Fibroblast of skin of scalp (primary cell): ENCODE measurements around the gene ELOVL1. TPM values are rescaled to one million over a fixed set of nuclear protein-coding genes. Genes with fewer than 3 reads are reported as not detected.
"Not testable (repeated sequence)": the region's sequence is repeated elsewhere in the genome, so short reads cannot be mapped to it uniquely, and the experiment has no call there.

Source experiments
- DNase-seq: peaks from one replicate; pipeline ENCODE4 v3.0.0-alpha.2; 2013
- polyA plus RNA-seq, 2 experiments: library from polyadenylated mRNA; unstranded; fragments of 120-200 nt; gene quantifications; one replicate each; pipeline ENCODE4 v1.2.1, GENCODE V29; 2013; ENCODE audit not compliant: insufficient read length in 2 of 2

ELOVL1 gene
- polyA plus RNA-seq (2013, experiment 1 of 2; ENCODE audit: insufficient read length): 123 TPM
- polyA plus RNA-seq (2013, experiment 2 of 2; ENCODE audit: insufficient read length): 120 TPM

DNA sequence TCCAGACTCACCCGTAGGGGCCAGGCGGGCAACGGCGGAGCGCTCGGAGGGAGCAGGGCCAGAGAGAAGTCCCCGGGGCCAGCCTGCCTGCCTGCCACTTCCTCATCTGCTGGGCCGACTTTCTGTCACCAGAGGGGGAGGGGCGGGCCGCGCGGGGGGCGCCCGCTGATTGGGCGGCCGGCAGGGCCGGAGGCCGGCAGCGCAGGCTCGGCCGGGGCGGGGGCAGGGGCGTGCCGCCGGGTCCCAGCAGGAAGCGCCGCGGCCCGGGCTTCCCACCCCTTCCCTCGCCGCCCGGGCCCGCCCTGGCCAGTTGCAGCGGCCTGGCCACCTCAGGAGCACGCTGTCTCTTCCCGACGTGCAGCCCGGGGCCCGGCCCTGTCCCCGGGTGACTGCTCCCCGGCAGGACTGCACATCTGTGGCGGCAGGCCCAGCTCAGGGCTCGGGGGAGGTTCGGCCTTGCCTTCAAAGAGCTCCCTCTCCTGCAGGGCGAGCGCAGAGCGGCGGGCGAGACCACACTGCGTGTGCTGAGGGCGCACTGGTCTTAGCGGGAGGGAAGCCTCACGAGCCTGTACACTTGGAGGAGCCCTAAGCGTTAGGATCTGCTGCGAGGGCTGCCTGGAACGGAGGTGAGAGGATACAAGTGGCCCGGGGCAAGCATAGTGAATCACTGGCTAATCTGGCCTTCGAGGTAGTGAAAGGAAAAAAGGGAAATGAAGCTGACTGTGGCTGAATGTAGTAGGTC, at the start of gene ELOVL1:
Gene ELOVL1 (minus strand): TSS at position 108 of the 742 bp plus-strand sequence. CDS start 2,402 bp downstream, outside the sequence.
- DNase-seq: peak; percentile 90

GRCh38 chr1:43415901-43416300, 48.1 kb upstream of the ELOVL1 start:
- no peak for DNase-seq

GRCh38 chr1:43414634-43415223, 46.9 kb upstream of the ELOVL1 start:
- DNase-seq: peak; percentile 56

DNA sequence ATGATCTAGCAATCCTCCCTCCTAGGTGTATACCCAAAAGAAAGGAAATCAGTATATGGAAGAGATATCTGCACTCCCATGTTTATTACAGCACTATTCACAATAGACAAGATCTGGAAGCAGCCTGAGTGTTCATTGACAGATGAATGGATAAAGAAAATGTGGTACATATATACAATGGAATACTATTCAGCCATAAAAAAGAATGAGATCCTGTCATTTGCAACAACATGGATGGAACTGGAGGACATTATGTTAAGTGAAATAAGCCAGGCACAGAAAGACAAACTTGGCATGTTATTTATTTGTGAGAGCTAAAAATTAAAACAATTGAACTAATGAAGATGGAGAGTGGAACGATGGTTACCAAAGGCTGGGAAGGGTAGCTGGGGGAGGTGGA, 45.6 kb upstream of the ELOVL1 start:
- not testable (repeated sequence) for DNase-seq

DNA sequence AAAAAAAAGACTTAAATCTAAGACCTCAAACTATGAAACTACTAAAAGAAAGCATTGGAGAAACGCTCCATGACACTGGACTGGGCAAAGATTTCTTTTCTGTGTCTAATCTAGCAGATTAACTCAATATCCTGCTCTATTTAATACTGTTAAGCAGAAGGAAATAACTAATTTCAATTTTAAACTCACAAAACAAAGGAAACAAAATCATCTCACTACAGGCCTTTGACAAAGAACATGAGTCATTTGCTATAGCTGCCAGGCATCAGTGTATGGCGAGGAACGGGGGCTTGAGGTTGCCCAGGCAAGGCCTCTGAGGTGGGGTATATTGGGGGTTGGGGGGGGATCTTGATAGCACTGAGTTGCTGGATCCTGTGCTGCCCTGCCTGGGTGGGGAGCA, 42.8 kb upstream of the ELOVL1 start:
- DNase-seq: no peak

GRCh38 chr1:43405876-43406234, 38.0 kb upstream of the ELOVL1 start:
- no peak for DNase-seq

GRCh38 chr1:43405219-43405875, 37.5 kb upstream of the ELOVL1 start:
- no peak for DNase-seq

GRCh38 chr1:43404353-43404752, 36.5 kb upstream of the ELOVL1 start:
- DNase-seq: no peak

DNA sequence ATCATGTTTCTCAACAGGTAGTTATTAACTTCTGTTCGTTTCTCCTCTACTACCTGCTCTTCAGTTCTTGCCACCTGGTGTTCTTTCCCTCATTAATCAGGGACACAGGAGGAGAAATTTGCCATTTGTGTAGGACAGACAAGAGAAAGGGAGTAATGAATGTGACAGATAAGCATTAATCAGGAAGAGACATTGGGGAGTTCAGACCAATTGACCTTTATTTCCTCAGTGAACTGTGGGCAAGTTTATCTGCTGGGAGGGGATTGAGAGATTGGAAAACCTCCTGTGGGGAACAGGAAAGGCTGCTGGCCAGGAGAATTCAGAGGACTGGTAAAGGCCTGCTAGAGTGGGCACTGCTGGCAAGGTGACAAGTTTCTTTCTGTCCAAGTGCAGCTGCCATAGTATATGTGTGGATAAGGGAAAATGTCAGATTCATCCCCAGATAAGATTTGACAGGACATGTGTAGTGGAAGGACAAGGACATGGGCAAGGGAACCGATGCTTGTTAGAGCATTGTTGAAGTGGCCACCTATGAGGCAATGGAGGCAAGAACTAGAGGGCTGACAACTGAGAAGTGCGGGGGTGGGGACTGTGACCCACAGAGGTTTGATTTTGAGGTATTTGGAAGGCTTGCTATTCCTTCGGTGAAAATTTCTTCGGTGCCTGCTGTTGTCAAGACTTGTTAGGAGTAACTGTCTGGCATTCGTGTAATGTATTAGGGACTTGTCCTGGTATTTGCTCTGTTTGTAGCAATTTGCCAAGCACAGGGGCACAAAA, 34.5 kb upstream of the ELOVL1 start:
- DNase-seq: no peak

- DNase-seq: not testable (repeated sequence)
These were observed 32.6 kb upstream of the ELOVL1 start for GRCh38 chr1:43400441-43400840.

GRCh38 chr1:43398227-43398626, 30.4 kb upstream of the ELOVL1 start:
- no peak for DNase-seq

DNA sequence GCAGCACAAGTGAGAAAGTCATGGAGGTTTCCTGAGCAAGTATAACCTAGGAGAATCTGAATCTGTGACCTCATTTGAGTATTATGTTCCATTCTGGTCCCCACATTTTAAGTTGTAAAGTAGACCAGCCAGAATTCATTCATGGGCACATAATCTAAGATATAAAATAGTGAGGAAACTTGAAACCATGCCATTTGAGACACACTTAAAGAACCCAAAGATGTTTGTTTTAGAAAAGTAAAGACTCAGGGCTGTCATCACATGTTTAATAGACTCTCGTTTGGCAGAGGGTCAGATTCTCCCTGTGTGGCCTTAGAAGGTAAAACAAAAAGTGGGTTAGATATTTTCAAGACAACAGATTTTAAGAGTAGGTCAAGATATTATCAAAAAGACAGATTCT, 28.2 kb upstream of the ELOVL1 start:
- DNase-seq: no peak

GRCh38 chr1:43395523-43395922, 27.7 kb upstream of the ELOVL1 start:
- no peak for DNase-seq

- DNase-seq: no peak
These were observed 24.9 kb upstream of the ELOVL1 start for GRCh38 chr1:43392702-43393101.

GRCh38 chr1:43389326-43390313, 21.8 kb upstream of the ELOVL1 start, which contains the start of the genes MED8 and SZT2:
MED8 (minus strand) TSS chr1:43389800; CDS start chr1:43389764, 36 bp downstream.
SZT2 (plus strand) TSS chr1:43389899; CDS start chr1:43389969, 70 bp downstream.
- DNase-seq: peak; percentile 94

DNA sequence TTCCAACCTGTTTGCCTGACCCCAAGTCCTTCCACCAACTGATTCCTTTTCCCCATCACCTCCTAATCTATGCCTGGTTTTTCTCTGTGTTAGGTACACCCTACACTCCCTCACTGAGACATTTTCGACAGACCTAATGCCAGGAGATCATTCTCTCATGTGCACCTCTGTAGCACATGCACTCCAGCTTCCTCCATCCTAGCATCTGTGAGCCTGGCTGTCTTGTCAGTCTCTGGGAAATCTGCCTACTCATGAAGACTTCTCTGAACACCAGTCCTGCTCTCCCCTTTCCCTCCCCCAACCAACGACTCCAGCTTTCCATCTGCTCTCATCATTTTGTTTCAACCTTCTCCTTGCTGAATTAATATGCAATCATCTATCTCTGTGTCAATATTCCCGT, 20.8 kb upstream of the ELOVL1 start:
- DNase-seq: no peak

DNA sequence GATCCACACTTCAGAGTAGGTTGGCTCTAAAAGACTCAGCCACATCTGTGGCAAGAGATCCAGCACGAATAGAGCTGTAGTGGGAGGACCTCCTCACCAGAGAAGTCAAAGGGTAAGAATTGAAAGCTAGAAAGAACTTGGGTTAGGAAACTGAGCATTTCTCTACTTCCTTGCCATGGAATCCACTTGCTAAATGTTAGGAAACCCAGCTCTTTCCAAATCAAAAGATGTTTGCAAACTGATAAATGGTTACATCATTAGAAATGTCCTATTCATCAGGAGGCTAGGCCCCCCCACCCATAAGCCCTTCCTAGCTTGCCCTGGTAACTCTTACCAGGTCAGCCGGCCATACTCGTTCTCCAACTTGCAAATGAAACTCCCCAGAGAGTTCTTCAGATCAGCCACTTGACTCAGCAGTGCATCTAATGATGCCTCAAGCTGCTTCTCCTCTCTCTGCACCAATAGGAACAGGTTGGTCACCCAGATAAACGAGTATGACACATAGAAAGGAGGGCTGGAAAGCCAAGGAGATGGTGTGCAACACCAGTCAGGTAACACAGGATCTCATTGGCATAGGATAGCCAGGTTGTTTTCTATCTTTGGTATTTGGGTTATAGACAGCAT, 20.3 kb upstream of the ELOVL1 start:
- DNase-seq: no peak

DNA sequence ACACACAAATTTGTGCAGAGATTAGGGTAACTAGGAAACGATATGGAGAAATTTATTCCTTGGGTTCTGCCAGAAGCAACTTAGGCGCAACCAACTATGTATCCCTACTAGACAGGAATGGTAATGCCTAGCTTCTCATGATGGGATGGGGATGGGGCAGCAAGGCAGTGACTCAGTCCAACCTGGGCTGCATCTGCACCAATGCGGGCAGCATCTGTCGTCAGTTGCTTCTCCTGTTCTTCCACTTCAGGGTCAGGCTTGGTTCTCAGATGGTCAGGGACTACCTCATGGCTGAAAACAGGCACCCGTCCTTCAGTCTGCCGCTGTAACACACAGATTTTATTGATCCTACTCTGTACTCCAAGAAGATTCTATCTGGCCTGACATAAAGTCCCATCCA, 18.9 kb upstream of the ELOVL1 start:
- DNase-seq: no peak

DNA sequence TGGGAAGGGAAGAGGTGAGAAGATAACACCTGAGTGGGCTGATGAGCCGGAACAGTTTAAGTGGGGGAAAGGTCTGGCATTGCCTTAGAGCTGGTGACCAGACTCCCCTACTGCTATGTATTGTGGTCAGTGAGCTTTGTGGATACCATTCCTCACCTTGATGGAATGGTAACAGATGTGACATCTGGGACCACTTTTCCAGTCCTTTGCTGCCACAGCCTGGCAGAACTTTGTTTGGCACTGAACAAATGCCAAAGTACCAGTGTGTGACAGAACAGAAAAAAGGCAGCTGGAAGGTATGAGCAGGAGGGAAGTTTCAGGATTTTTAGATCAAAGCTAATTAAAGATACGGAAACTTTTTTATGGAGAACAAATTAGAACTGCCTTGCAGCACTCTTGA, 15.6 kb upstream of the ELOVL1 start:
- no peak for DNase-seq

- DNase-seq: no peak
These were observed 14.4 kb upstream of the ELOVL1 start for GRCh38 chr1:43382027-43382779.
